GM12892 (cell line): ENCODE measurements around the gene ERBB4.

Source experiments
- POLR2AphosphoS5 ChIP-seq: IDR thresholded peaks from 2 replicates; pipeline ENCODE4 v1.6.1; 2011; ENCODE audit warnings: low read depth, low read length, control low read depth
- TAF1 ChIP-seq: IDR thresholded peaks from 2 replicates; pipeline ENCODE4 v1.6.1; 2011; ENCODE audit warnings: low read depth, mild to moderate bottlenecking, control low read depth, low read length, borderline replicate concordance

DNA sequence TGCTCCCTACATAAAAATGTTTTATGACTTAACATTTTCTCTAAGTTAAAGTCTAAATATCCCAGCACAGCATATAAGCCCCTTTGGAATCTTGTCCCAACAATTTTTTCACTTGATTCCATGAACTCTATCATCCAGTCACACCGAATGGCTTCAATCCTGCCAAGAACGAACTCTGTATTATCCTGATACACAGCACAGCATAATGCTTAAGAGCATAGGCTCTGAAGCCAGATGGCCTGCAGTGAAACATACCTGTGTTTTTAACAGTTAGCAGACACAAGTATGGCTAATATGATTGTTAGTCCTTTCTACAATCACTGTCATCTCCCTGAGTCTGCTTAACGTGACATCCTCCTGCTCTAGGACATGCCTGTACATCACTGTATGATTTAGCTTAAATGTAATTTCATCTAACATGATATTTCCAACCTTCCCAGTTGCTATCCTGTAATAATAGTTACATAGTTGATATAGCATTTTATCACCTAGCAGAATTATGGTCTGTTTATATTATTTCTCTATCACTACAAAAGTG, 669.5 kb downstream of the ERBB4 start:
- TF ChIP-seq TAF1 = no peak
- TF ChIP-seq POLR2AphosphoS5 = no peak
